ENCODE results near the gene NLRP3.

The NLRP3 gene

DNA sequence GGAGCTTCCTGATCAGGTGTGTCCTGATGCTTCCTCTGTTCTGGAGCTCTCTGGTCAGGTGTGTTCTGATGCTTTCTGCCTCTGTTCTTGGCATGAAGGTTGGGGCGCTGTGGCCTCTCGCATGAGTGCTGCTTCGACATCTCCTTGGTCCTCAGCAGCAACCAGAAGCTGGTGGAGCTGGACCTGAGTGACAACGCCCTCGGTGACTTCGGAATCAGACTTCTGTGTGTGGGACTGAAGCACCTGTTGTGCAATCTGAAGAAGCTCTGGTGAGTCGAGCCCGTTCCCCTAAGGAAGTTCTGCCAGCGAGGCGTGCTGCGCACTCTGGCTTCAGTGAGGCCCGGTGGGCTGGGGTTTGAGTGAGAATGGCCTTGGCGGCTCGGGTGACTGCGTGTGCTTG is 18.0 kb downstream of the NLRP3 start:
- no peaks in the 10 kb centered on the region for H4K20me1 ChIP-seq (ENCODE audit: insufficient read depth)
- H3K4me2 ChIP-seq: no peak overlapping the region
- no peaks in the 10 kb centered on the region for H3K4me1 ChIP-seq (ENCODE audit: low read depth, poor library complexity, severe bottlenecking)
- H3K79me2 ChIP-seq (ENCODE audit: insufficient read depth, low read depth): no peaks in the 10 kb centered on the region
- no peak overlapping the region for H3K4me3 ChIP-seq (IDR thresholded peaks at IDR 0.05; ENCODE audit: insufficient read depth, low read depth, low read length)
- no peaks in the 10 kb centered on the region for H3K27me3 ChIP-seq (ENCODE audit: insufficient read depth, low read depth)
- H3K27ac ChIP-seq: no peak overlapping the region
- no peak overlapping the region for H2AFZ ChIP-seq (ENCODE audit: low read depth)
- H3K36me3 ChIP-seq (ENCODE audit: insufficient read depth): no peaks in the 10 kb centered on the region
- TF ChIP-seq CTCF (conservative IDR thresholded peaks at IDR 0.05; ENCODE audit: low read depth, low read length): no peak
- no peak overlapping the region for H3K9ac ChIP-seq

- H3K9ac ChIP-seq: no peak overlapping the region
- H3K27me3 ChIP-seq (ENCODE audit: insufficient read depth, low read depth): no peaks in the 10 kb centered on the region
- H3K79me2 ChIP-seq (ENCODE audit: insufficient read depth, low read depth): no peaks in the 10 kb centered on the region
- no peak overlapping the region for H3K27ac ChIP-seq
- H3K4me3 ChIP-seq (IDR thresholded peaks at IDR 0.05; ENCODE audit: insufficient read depth, low read depth, low read length): no peak overlapping the region
- no peak overlapping the region for H3K4me2 ChIP-seq
- no peak overlapping the region for H2AFZ ChIP-seq (ENCODE audit: low read depth)
- H3K4me1 ChIP-seq (ENCODE audit: low read depth, poor library complexity, severe bottlenecking): no peaks in the 10 kb centered on the region
- TF ChIP-seq CTCF (conservative IDR thresholded peaks at IDR 0.05; ENCODE audit: low read depth, low read length): no peak
- no peaks in the 10 kb centered on the region for H3K36me3 ChIP-seq (ENCODE audit: insufficient read depth)
- H4K20me1 ChIP-seq (ENCODE audit: insufficient read depth): no peaks in the 10 kb centered on the region
Observed at GRCh38 chr1:247435030-247435758, 19.2 kb downstream of the NLRP3 start.

GRCh38 chr1:247435759-247436147 is 19.8 kb downstream of the NLRP3 start:
- Histone ChIP-seq H4K20me1 (ENCODE audit: insufficient read depth) (no peaks in the 10 kb centered on the region), H3K79me2 (ENCODE audit: insufficient read depth, low read depth) (no peaks in the 10 kb centered on the region), H3K27ac (no peak overlapping the region), H3K36me3 (ENCODE audit: insufficient read depth) (no peaks in the 10 kb centered on the region), H3K27me3 (ENCODE audit: insufficient read depth, low read depth) (no peaks in the 10 kb centered on the region), H3K4me2 (no peak overlapping the region), H3K9ac (no peak overlapping the region), H2AFZ (ENCODE audit: low read depth) (no peak overlapping the region), H3K4me1 (ENCODE audit: low read depth, poor library complexity, severe bottlenecking) (no peaks in the 10 kb centered on the region), H3K4me3 (IDR thresholded peaks at IDR 0.05; ENCODE audit: insufficient read depth, low read depth, low read length) (no peak overlapping the region)
- no peak for TF ChIP-seq CTCF (conservative IDR thresholded peaks at IDR 0.05; ENCODE audit: low read depth, low read length)

- Histone ChIP-seq H3K9ac (no peak overlapping the region), H3K27ac (no peak overlapping the region), H4K20me1 (ENCODE audit: insufficient read depth) (no peaks in the 10 kb centered on the region), H3K36me3 (ENCODE audit: insufficient read depth) (no peaks in the 10 kb centered on the region), H3K27me3 (ENCODE audit: insufficient read depth, low read depth) (no peaks in the 10 kb centered on the region), H3K4me2 (no peak overlapping the region), H3K79me2 (ENCODE audit: insufficient read depth, low read depth) (no peaks in the 10 kb centered on the region), H3K4me1 (ENCODE audit: low read depth, poor library complexity, severe bottlenecking) (no peaks in the 10 kb centered on the region), H2AFZ (ENCODE audit: low read depth) (no peak overlapping the region), H3K4me3 (IDR thresholded peaks at IDR 0.05; ENCODE audit: insufficient read depth, low read depth, low read length) (no peak overlapping the region)
- TF ChIP-seq CTCF (conservative IDR thresholded peaks at IDR 0.05; ENCODE audit: low read depth, low read length): no peak
Observed at GRCh38 chr1:247437551-247438505, 21.9 kb downstream of the NLRP3 start.
